B cell (primary cell): ENCODE measurements around the gene CAMK1. TPM values are rescaled to one million over a fixed set of nuclear protein-coding genes. Genes with fewer than 3 reads are reported as not detected.

Source experiments
- ATAC-seq: fragments of 200-7000 bp; cut with Tn5 transposase; one replicate; pipeline ENCODE4 v1.10.0; 2021; ENCODE audit warnings: low read depth, mild to moderate bottlenecking, moderate number of reproducible peaks, moderate library complexity
- CTCF ChIA-PET: fragments of 350-600 bp; sonication (Branson Sonifier 250); formaldehyde crosslinking; loops from one replicate; lab custom pipeline; 2021; ENCODE audit warnings: antibody characterized with exemption, inconsistent platforms; lab: Charles Lee
- POLR2A ChIA-PET: fragments of 350-600 bp; sonication (Branson Sonifier 250); formaldehyde crosslinking; loops from one replicate; lab custom pipeline; 2021; ENCODE audit warnings: antibody characterized with exemption; lab: Charles Lee
- DNase-seq: peaks from one replicate; pipeline ENCODE4 v3.0.0; 2013
- H2AFZ ChIP-seq: 2 replicates; pipeline ENCODE4 v1.6.1; 2012; ENCODE audit warnings: mild to moderate bottlenecking, low read depth, low read length; ENCODE audit not compliant: insufficient read depth, poor library complexity, severe bottlenecking
- H3K27ac ChIP-seq, 2 donors: 1 replicate in 1 of 2; 2 replicates in 1 of 2; pipeline ENCODE4 v1.5.1; 2012 to 2013; ENCODE audit warnings: low read length in 2 of 2, mild to moderate bottlenecking in 2 of 2, moderate library complexity in 1 of 2
- H3K27me3 ChIP-seq, 4 experiments: fragments of 200-600 bp in 1 of 4; sonication (generic) in 1 of 4; replicated peaks in 1 of 4; 1 replicate in 2 of 4; 2 replicates in 2 of 4; pipeline versions ENCODE4 v1.6.1 to v1.7.0; 2013 to 2016; ENCODE audit warnings: low read length in 3 of 4, mild to moderate bottlenecking in 2 of 4, mixed read lengths in 1 of 4, moderate library complexity in 1 of 4; ENCODE audit not compliant: insufficient read depth in 4 of 4, control insufficient read depth in 3 of 4; ENCODE audit errors: control extremely low read depth in 1 of 4
- H3K36me3 ChIP-seq, 2 experiments: replicated peaks in 1 of 2; 1 replicate in 1 of 2; 2 replicates in 1 of 2; pipeline versions ENCODE4 v1.6.1 to v1.7.1; 2013; ENCODE audit warnings: low read length in 1 of 2; ENCODE audit not compliant: insufficient read depth in 2 of 2, control insufficient read depth in 1 of 2; ENCODE audit errors: control extremely low read depth in 1 of 2, extremely low read depth in 1 of 2
- H3K4me1 ChIP-seq, 2 donors: fragments of 200-600 bp in 1 of 2; sonication (generic) in 1 of 2; 1 replicate in 1 of 2; 2 replicates in 1 of 2; pipeline versions ENCODE4 v1.5.1 to v1.6.1; 2013 to 2017; ENCODE audit warnings: low read length in 2 of 2; ENCODE audit not compliant: control insufficient read depth in 2 of 2, insufficient read depth in 2 of 2
- H3K4me2 ChIP-seq: replicated peaks from 2 replicates; pipeline ENCODE3; 2012; ENCODE audit warnings: mild to moderate bottlenecking, low read depth, low read length; ENCODE audit not compliant: poor library complexity, severe bottlenecking
- H3K4me3 ChIP-seq, 5 experiments: fragments of 200-600 bp in 1 of 5; sonication (generic) in 1 of 5; 1 replicate in 3 of 5; 2 replicates in 2 of 5; pipeline versions ENCODE4 v1.5.1 to v1.7.0; 2011 to 2016; ENCODE audit warnings: low read length in 4 of 5, mild to moderate bottlenecking in 4 of 5, low read depth in 2 of 5, control low read depth in 1 of 5, moderate library complexity in 1 of 5; ENCODE audit not compliant: insufficient read depth in 1 of 5; ENCODE audit errors: control extremely low read depth in 1 of 5, extremely low read depth in 1 of 5
- H3K79me2 ChIP-seq: fragments of 200-600 bp; sonication (generic); one replicate; pipeline ENCODE4 v1.6.0; 2016; ENCODE audit warnings: low read length; ENCODE audit not compliant: control insufficient read depth, insufficient read depth
- H3K9ac ChIP-seq: fragments of 200-600 bp; sonication (generic); 2 replicates; pipeline ENCODE4 v1.6.1; 2017; ENCODE audit warnings: mild to moderate bottlenecking, low read length, moderate library complexity
- H3K9me3 ChIP-seq, 3 donors: one replicate each; pipeline versions ENCODE4 v1.6.1 to v1.7.1; 2013; ENCODE audit warnings: low read length in 2 of 3; ENCODE audit not compliant: control insufficient read depth in 2 of 3, insufficient read depth in 1 of 3; ENCODE audit errors: control extremely low read depth in 1 of 3
- H4K20me1 ChIP-seq: 2 replicates; pipeline ENCODE4 v1.6.0; 2012; ENCODE audit warnings: mild to moderate bottlenecking, low read length; ENCODE audit not compliant: insufficient read depth, control insufficient read depth, poor library complexity, severe bottlenecking
- H3K27ac Mint-ChIP-seq: one replicate; pipeline ENCODE4 v1.8.0; 2021; ENCODE audit warnings: mixed read lengths
- H3K27me3 Mint-ChIP-seq: one replicate; pipeline ENCODE4 v1.8.0; 2021; ENCODE audit warnings: mixed read lengths
- H3K4me1 Mint-ChIP-seq: one replicate; pipeline ENCODE4 v1.8.0; 2021; ENCODE audit warnings: mixed read lengths
- H3K4me3 Mint-ChIP-seq: one replicate; pipeline ENCODE4 v1.8.0; 2021; ENCODE audit warnings: mixed read lengths
- H3K9me3 Mint-ChIP-seq: one replicate; pipeline ENCODE4 v1.8.0; 2022; ENCODE audit warnings: mixed read lengths; ENCODE audit not compliant: insufficient read depth
- CTCF ChIP-seq: fragments of 200-600 bp; IDR thresholded peaks from one replicate; pipeline ENCODE4 v1.8.0; 2022; ENCODE audit warnings: antibody characterized with exemption, mild to moderate bottlenecking
- EZH2 ChIP-seq: IDR thresholded peaks from 2 replicates; pipeline ENCODE4 v1.6.1; 2012; ENCODE audit warnings: borderline replicate concordance, low read depth, mild to moderate bottlenecking, moderate library complexity, low read length; ENCODE audit not compliant: insufficient read depth, poor library complexity, severe bottlenecking
- WGBS: methylation state at CpG from one replicate; pipeline ENCODE4 v1.1.5; 2013; ENCODE audit warnings: missing lambda C conversion rate; ENCODE audit not compliant: insufficient coverage; 5-methylcytosine and 5-hydroxymethylcytosine counted together
- intact Hi-C: fragments of 100-400 bp; cut with micrococcal nuclease; formaldehyde crosslinking; loops from one replicate; pipeline ENCODE4 v1.10.0; 2022
- polyA plus RNA-seq: library from polyadenylated mRNA; depleted of rRNA; stranded (reverse); fragments of >200 nt; gene quantifications from 2 replicates; pipeline ENCODE4 v1.2.3, GENCODE V29; 2012
- total RNA-seq, 2 donors: library from RNA; stranded (reverse); fragments of 120-200 nt in 1 of 2; gene quantifications; 1 replicate in 1 of 2; 2 replicates in 1 of 2; pipeline versions ENCODE4 v1.2.3 to v1.2.4, GENCODE V29; 2013 to 2022

CAMK1 gene
- total and polyA plus RNA-seq, 2 donors (not counting 1 experiment from before 2014, with no cell fraction given): 0.57 to 0.82 TPM

DNA sequence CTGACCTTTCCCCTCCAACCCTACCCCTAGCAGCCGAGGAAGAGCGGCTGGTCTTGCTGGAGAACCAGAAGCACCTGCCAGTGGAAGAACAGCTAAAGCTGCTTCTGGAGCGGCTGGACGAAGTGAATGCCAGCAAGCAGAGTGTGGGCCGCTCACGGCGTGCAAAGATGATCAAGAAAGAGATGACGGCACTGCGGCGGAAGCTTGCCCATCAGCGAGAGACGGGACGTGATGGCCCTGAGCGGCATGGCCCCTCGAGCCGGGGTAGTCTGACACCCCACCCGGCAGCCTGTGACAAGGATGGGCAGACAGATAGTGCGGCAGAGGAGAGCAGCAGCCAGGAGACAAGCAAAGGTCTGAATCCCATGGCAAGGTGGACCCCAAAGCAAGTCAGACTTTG, 26.2 kb downstream of the CAMK1 start:
- no peak for ATAC-seq
- 98% methylated on average over 18 of the region's 18 CpGs for WGBS
- H4K20me1 ChIP-seq: peaks cover 21% of the 10 kb centered on the region
- H3K27me3 ChIP-seq: no peaks in the 10 kb centered on the region
- DNase-seq: no peak
- no peaks in the 10 kb centered on the region for H3K9me3 ChIP-seq
- TF ChIP-seq CTCF: no peak
- TF ChIP-seq EZH2: no peak
- no peaks in the 10 kb centered on the region for H3K9me3 Mint-ChIP-seq
- peaks cover 1 to 90% of the 10 kb centered on the region in 2 experiments for H3K36me3 ChIP-seq
- H2AFZ ChIP-seq: no peak overlapping the region
- H3K4me1 Mint-ChIP-seq: peaks cover under 1% of the 10 kb centered on the region
- H3K4me3 ChIP-seq: no peak overlapping the region
- no peaks in the 10 kb centered on the region for H3K27me3 Mint-ChIP-seq
- intact Hi-C loops: no loop called here
- ChIA-PET POLR2A (no interaction called here), CTCF (no interaction called here)
- peaks cover 5% of the 10 kb centered on the region for H3K79me2 ChIP-seq
- no peak overlapping the region for H3K27ac Mint-ChIP-seq
- H3K9ac ChIP-seq: no peak overlapping the region
- H3K4me3 Mint-ChIP-seq: no peak overlapping the region
- no peaks in the 10 kb centered on the region for H3K4me1 ChIP-seq
- H3K27ac ChIP-seq: no peak overlapping the region
- no peak overlapping the region for H3K4me2 ChIP-seq

DNA sequence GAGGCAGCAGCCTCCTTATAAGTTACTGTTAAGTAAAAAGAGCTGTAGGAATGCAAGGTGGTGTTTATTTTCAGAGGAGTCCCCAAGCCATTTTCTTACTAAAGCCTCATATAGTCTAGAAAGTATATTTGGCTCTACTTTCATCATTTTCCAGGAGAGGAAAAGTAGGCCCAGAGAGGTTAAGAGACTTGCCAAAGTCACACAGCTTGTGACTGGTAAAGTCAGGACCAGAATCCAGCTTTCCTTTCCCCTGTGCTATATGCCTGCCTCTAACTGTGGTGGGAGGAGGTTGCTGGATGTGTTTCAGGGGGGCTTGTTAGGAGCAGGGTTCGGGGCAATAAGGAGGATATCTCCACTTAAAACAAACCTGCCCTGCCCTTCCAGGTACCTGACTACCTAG, 27.2 kb downstream of the CAMK1 start:
- ChIA-PET POLR2A (no interaction called here), CTCF (no interaction called here)
- Histone ChIP-seq H3K27ac (no peak overlapping the region), H3K79me2 (peaks cover 5% of the 10 kb centered on the region), H3K27me3 (no peaks in the 10 kb centered on the region), H3K4me2 (no peak overlapping the region), H3K4me3 (no peak overlapping the region), H4K20me1 (peaks cover 21% of the 10 kb centered on the region), H3K9ac (no peak overlapping the region), H3K9me3 (no peaks in the 10 kb centered on the region), H2AFZ (no peak overlapping the region), H3K4me1 (no peaks in the 10 kb centered on the region), H3K36me3 (peaks cover 3 to 100% of the 10 kb centered on the region in 2 experiments)
- Mint-ChIP-seq H3K4me3 (no peak overlapping the region), H3K4me1 (no peaks in the 10 kb centered on the region), H3K27ac (no peak overlapping the region), H3K9me3 (no peaks in the 10 kb centered on the region), H3K27me3 (no peaks in the 10 kb centered on the region)
- intact Hi-C loops: no loop called here
- WGBS: no CpG with 5 or more reads among the region's 1 CpG
- DNase-seq: no peak
- ATAC-seq: no peak
- TF ChIP-seq CTCF (no peak), EZH2 (no peak)
